BE2C (cell line): ENCODE data around the gene VPS26A.

Source experiments
- DNase-seq: peaks from one replicate; pipeline ENCODE4 v3.0.0-alpha.2; 2020
- H3K27me3 ChIP-seq: fragments of 250-450 bp; sonication (Bioruptor Pico); 2 replicates; pipeline ENCODE4 v1.5.1; 2020; ENCODE audit warnings: mild to moderate bottlenecking
- H3K36me3 ChIP-seq: fragments of 250-450 bp; sonication (Bioruptor Pico); 2 replicates; pipeline ENCODE4 v1.5.1; 2020; ENCODE audit warnings: mild to moderate bottlenecking
- H3K4me1 ChIP-seq: fragments of 250-450 bp; sonication (Bioruptor Pico); 2 replicates; pipeline ENCODE4 v1.5.1; 2020
- H3K4me3 ChIP-seq: 2 replicates; pipeline ENCODE4 v1.5.1; 2011; ENCODE audit warnings: low read depth, low read length
- H3K9me3 ChIP-seq: fragments of 250-450 bp; sonication (Bioruptor Pico); 2 replicates; pipeline ENCODE4 v1.5.1; 2020
- TF ChIP-seq, protein P1 (sequence below): IDR thresholded peaks from 2 replicates; pipeline ENCODE4 v1.5.1; 2012; ENCODE audit warnings: mild to moderate bottlenecking, low read depth, low read length

The VPS26A gene

DNA sequence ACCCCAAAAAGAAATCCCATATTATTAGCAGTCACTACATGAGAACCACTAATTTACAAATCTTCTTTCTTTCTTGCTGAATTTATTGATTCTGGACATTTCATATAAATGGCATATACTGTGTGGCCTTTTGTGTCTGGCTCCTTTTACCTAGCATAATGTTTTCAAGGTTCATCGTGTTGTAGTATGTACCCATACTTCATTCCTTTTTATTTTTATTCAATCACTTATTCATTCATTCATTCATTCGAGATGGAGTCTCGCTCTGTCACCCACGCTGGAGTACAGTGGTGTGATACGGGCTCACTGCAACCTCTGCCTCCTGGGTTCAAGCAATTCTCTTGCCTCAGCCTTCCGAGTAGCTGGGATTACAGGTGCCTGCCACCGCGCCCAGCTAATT, 21.9 kb downstream of the VPS26A start:
- TF ChIP-seq, protein P1, sequence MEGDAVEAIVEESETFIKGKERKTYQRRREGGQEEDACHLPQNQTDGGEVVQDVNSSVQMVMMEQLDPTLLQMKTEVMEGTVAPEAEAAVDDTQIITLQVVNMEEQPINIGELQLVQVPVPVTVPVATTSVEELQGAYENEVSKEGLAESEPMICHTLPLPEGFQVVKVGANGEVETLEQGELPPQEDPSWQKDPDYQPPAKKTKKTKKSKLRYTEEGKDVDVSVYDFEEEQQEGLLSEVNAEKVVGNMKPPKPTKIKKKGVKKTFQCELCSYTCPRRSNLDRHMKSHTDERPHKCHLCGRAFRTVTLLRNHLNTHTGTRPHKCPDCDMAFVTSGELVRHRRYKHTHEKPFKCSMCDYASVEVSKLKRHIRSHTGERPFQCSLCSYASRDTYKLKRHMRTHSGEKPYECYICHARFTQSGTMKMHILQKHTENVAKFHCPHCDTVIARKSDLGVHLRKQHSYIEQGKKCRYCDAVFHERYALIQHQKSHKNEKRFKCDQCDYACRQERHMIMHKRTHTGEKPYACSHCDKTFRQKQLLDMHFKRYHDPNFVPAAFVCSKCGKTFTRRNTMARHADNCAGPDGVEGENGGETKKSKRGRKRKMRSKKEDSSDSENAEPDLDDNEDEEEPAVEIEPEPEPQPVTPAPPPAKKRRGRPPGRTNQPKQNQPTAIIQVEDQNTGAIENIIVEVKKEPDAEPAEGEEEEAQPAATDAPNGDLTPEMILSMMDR, result no peak
- Histone ChIP-seq H3K4me3 (no peak overlapping the region), H3K9me3 (no peaks in the 10 kb centered on the region), H3K36me3 (no peaks in the 10 kb centered on the region; the same call in 1 of the 2 replicates), H3K4me1 (no peaks in the 10 kb centered on the region), H3K27me3 (no peaks in the 10 kb centered on the region)
- DNase-seq, result no peak

DNA sequence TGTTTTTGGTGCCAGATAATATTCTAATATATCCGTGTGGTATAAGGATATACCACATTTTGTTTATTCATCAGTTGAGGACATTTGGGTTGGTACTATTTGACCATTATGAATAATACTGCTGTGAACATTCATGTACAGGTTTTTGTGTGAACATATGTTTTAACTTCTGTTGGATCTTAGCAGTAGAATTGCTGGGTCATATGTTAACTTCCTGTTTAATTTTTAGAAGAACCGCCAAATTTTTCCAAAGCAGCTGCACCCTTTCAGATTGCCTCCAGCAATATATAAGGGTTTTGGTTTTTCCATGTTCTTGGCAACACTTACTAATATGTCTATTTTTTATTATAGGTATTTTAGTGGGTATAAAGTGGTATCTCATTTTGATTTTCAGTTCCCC, 22.8 kb downstream of the VPS26A start:
- Histone ChIP-seq H3K9me3 (no peaks in the 10 kb centered on the region), H3K4me3 (no peak overlapping the region), H3K4me1 (no peaks in the 10 kb centered on the region), H3K36me3 (no peaks in the 10 kb centered on the region; the same call in 1 of the 2 replicates), H3K27me3 (no peaks in the 10 kb centered on the region)
- DNase-seq, result no peak
- TF ChIP-seq, protein P1, result no peak

DNA sequence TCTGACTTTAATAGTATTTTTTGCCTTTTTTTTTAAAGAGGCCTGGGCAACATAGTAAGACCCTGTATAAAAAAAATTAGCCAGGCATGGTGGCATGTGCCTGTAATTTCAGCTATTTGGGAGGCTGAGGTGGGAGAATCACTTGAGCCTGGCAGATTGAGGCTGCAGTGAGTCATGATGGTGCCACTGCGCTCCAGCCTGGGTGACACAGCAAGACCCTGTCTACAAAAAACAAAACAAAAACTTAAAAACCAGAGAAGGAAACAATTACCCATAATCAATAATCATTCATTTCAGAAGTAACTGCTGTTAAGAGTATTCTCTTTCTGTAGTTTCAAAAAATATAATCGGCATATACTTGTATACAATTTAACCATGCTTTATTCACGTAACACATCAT, 28.0 kb downstream of the VPS26A start:
- DNase-seq, result no peak
- no peaks in the 10 kb centered on the region for H3K36me3 ChIP-seq
- TF ChIP-seq, protein P1, result no peak
- H3K4me3 ChIP-seq, result no peak overlapping the region
- no peaks in the 10 kb centered on the region for H3K27me3 ChIP-seq
- no peaks in the 10 kb centered on the region for H3K4me1 ChIP-seq
- no peaks in the 10 kb centered on the region for H3K9me3 ChIP-seq

DNA sequence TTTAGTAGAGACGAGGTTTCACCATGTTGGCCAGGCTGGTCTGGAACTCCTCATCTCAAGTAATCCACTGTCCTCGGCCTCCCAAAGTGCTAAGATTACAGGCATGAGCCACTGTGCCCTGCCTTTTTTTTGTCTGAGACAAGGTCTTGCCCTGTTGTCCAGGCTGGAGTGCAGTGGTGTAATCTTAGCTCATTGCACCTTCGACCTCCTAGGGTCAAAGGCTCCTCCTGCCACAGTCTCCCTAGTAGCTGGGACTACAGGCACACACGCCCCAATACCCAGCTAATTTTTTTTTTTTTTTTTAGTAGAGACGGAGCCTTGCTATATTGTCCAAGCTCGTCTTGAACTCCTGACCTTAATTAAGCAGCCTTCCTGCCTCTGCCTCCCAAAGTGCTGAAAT, 29.2 kb downstream of the VPS26A start:
- no peaks in the 10 kb centered on the region; the same call in 1 of the 2 replicates for H3K36me3 ChIP-seq
- TF ChIP-seq, protein P1, result no peak
- H3K4me3 ChIP-seq, result no peak overlapping the region
- H3K27me3 ChIP-seq, result no peaks in the 10 kb centered on the region
- H3K9me3 ChIP-seq, result no peaks in the 10 kb centered on the region
- H3K4me1 ChIP-seq, result no peaks in the 10 kb centered on the region
- DNase-seq, result no peak

DNA sequence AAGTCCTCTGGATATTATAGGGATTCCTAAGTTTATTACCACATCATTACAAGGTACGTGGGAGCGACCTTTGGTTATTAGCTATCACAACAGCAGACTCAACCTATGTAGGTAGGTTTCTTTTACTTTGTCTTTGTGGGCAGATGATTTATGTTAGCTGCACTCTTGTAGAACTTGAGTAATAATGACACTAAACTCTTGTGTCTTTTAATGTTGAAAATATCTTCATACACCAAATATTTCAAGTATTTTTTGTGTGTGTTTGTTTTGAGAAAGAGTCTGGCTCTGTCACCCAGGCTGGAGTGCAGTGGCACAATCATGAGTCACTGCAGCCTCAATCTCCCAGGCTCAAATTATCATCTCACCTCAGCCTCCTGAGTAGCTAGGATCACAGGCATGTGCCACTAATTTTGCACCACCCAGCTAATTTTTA, 36.8 kb downstream of the VPS26A start:
- Histone ChIP-seq H3K4me1 (no peaks in the 10 kb centered on the region), H3K9me3 (no peaks in the 10 kb centered on the region), H3K27me3 (no peaks in the 10 kb centered on the region), H3K36me3 (peaks cover 2% of the 10 kb centered on the region), H3K4me3 (no peak overlapping the region)
- TF ChIP-seq, protein P1, result no peak
- no peak for DNase-seq

DNA sequence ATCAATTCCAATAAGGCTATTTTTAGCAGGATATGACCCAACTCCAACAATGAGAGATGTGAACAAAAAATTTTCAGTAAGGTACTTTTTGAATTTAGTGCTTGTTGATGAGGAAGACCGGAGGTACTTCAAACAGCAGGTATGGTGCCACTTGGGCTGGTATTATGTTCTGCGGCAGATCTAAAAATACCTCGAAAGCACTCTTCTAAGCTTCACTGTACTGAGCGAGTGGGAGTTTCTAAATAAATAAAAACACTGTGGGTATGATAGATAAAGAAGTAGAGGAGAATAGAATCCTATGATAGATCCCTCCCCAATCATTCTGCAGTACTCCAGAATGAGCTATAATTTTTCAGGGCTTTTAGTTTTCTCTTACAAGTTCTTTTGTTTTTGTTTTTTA, 44.5 kb downstream of the VPS26A start:
- H3K9me3 ChIP-seq, result no peaks in the 10 kb centered on the region
- no peaks in the 10 kb centered on the region for H3K4me1 ChIP-seq
- TF ChIP-seq, protein P1, result no peak
- DNase-seq, result no peak
- H3K27me3 ChIP-seq, result no peaks in the 10 kb centered on the region
- H3K4me3 ChIP-seq, result no peak overlapping the region
- peaks cover 5% of the 10 kb centered on the region; the same call in 1 of the 2 replicates for H3K36me3 ChIP-seq
